Activated CD8-positive, alpha-beta memory T cell treated with anti-CD3 and anti-CD28 coated beads, Interleukin-2, amount 50 U/mL, for 1 hour (primary cell): ENCODE measurements around the gene TMEM258.

ENCODE experiments used
- DNase-seq: peaks from one replicate; pipeline ENCODE4 v3.0.0-alpha.2; 2020; ENCODE audit errors: extremely low read depth

The TMEM258 gene

GRCh38 chr11:61739966-61740365 is 52.4 kb downstream of the TMEM258 start:
- no peak for DNase-seq

- no peak for DNase-seq
These were observed 53.0 kb downstream of the TMEM258 start for GRCh38 chr11:61739413-61739812.
